Uterus (tissue), 4 donors: ENCODE results near the gene UBAP2. TPM values are rescaled to one million over a fixed set of nuclear protein-coding genes. Genes with fewer than 3 reads are reported as not detected.

Experiments used
- DNase-seq, 2 donors: peaks; one replicate each; pipeline ENCODE4 v3.0.0-alpha.2; 2019 to 2020
- H3K27ac ChIP-seq, 2 donors: fragments of 200-600 bp; sonication (generic); 1 replicate in 1 of 2; 2 replicates in 1 of 2; pipeline ENCODE4 v1.5.1; 2016 to 2018
- H3K27me3 ChIP-seq, 2 donors: fragments of 200-600 bp; sonication (generic); one replicate each; pipeline ENCODE4 v1.5.1; 2018 to 2019; ENCODE audit warnings: control low read depth in 1 of 2
- H3K36me3 ChIP-seq, 2 donors: fragments of 200-600 bp; sonication (generic); one replicate each; pipeline ENCODE4 v1.5.1; 2019; ENCODE audit warnings: control low read depth in 1 of 2
- H3K4me1 ChIP-seq, 2 donors: fragments of 200-600 bp; sonication (generic); one replicate each; pipeline ENCODE4 v1.5.1; 2018 to 2019; ENCODE audit warnings: control low read depth in 1 of 2
- H3K4me3 ChIP-seq, 2 donors: fragments of 200-600 bp; sonication (generic); 1 replicate in 1 of 2; 2 replicates in 1 of 2; pipeline ENCODE4 v1.5.1; 2018 to 2019; ENCODE audit warnings: mild to moderate bottlenecking in 1 of 2
- H3K9me3 ChIP-seq, 2 donors: fragments of 200-600 bp; sonication (generic); one replicate each; pipeline ENCODE4 v1.5.1; 2019; ENCODE audit warnings: control low read depth in 1 of 2
- POLR2A ChIP-seq, 2 donors: fragments of 450-650 bp; IDR thresholded peaks; one replicate each; pipeline ENCODE4 v1.6.1; 2016; ENCODE audit warnings: antibody characterized with exemption in 2 of 2, mild to moderate bottlenecking in 1 of 2, moderate library complexity in 1 of 2
- intact Hi-C: fragments of 100-400 bp; cut with DNase I; formaldehyde crosslinking; loops from one replicate; pipeline ENCODE4 v1.15.1; 2023; ENCODE audit warnings: low total_unique reads
- total RNA-seq, 4 donors: library from RNA; depleted of rRNA in 3 of 4; stranded (reverse); fragments of >200 nt in 3 of 4; gene quantifications; one replicate each; pipeline versions ENCODE4 v1.1.0 to v1.2.4, GENCODE V29; 2014 to 2023
- TF ChIP-seq, protein P1 (sequence below), 4 experiments: fragments of 200-600 bp in 2 of 4; fragments of 450-650 bp in 2 of 4; sonication (generic) in 2 of 4; IDR thresholded peaks; one replicate each; pipeline ENCODE4 v1.5.1; 2016 to 2019; ENCODE audit warnings: antibody characterized with exemption in 4 of 4, mild to moderate bottlenecking in 2 of 4, moderate library complexity in 1 of 4
- donor health status: DM: yes; HTN: yes; CAD: no.

The UBAP2 gene
- total RNA-seq, 4 donors from 2014 or later, result 9.2 to 110 (median 51.3) TPM

DNA sequence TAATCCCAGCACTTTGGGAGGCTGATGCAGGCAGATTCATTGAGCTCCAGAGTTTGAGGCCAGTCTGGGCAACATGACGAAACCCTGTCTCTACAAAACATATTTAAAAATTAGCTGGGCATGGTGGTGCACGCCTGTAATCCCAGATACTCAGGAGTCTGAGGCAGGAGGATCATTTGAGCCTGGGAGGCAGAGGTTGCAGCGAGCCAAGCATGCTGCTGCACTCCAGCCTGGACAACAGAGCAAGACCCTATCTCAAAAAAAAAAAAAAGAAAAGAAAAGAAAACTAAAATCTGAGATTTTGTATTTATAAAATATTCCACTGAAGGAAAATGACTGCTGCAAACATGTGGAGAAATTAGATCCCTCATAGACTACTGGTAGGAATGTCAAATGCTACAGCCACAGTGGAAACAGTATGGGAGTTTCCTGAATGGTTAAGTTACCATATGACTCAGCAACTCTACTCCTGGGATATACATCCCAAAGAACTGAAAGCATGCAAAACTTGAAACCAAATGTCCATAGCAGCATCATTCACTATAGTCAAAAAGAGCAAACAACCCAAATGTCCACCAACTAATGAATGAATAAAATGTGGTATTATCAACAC, 106.1 kb downstream of the UBAP2 start:
- no peaks in the 10 kb centered on the region for H3K36me3 ChIP-seq
- H3K27me3 ChIP-seq, result no peaks in the 10 kb centered on the region
- TF ChIP-seq, protein P1, sequence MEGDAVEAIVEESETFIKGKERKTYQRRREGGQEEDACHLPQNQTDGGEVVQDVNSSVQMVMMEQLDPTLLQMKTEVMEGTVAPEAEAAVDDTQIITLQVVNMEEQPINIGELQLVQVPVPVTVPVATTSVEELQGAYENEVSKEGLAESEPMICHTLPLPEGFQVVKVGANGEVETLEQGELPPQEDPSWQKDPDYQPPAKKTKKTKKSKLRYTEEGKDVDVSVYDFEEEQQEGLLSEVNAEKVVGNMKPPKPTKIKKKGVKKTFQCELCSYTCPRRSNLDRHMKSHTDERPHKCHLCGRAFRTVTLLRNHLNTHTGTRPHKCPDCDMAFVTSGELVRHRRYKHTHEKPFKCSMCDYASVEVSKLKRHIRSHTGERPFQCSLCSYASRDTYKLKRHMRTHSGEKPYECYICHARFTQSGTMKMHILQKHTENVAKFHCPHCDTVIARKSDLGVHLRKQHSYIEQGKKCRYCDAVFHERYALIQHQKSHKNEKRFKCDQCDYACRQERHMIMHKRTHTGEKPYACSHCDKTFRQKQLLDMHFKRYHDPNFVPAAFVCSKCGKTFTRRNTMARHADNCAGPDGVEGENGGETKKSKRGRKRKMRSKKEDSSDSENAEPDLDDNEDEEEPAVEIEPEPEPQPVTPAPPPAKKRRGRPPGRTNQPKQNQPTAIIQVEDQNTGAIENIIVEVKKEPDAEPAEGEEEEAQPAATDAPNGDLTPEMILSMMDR (IDR thresholded peaks at IDR 0.05), result no peak
- no peak for TF ChIP-seq POLR2A (IDR thresholded peaks at IDR 0.05)
- H3K27ac ChIP-seq, result no peak overlapping the region
- no peak overlapping the region for H3K4me3 ChIP-seq
- intact Hi-C loops, result no loop called here
- no peak for DNase-seq
- H3K9me3 ChIP-seq, result no peaks in the 10 kb centered on the region
- no peaks in the 10 kb centered on the region for H3K4me1 ChIP-seq

DNA sequence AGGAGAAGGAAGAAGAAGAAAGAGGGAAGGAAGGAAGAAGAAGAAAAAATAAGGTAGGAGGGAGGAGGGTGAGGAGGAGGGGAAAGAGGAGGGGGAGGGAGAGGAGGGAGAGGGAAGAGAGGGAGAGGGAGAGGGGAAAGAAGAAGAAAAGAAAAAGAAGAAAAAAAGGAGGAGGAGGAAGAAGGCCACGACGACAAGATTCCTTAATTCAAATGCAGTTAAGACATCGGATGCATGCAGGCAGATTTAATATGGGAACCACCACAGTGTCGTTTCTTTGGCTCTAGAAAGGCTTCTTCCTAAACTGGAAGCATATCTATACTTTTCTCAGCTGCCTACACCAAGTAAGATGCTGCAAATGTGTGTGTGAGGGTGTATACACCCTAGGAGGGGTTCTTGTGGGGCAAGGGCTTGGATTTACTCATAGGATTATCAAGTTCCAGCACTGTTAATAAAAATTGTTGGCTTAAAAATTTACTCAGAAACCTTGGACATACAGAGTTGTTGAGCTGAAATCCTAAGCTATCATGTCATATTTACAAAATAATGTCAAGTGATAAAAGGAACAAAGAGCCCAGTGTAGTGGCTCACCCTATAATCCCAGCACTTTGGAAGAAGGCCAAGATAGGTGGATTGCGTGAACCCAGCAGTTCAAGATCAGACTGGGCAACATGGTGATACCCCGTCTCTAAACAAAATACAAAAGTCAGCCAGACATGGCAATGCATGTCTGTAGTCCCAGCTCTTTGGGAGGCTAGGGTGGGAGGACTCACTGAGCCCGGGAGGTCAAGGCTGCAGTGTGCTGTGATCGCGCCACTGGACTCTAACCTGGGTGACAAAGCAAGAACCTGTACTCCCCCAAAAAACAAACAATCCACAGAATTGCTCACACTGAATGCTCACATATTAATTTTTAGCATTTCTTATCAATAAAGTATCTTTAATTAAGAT, 108.5 kb downstream of the UBAP2 start:
- Histone ChIP-seq H3K27me3 (no peaks in the 10 kb centered on the region), H3K4me1 (no peaks in the 10 kb centered on the region), H3K27ac (no peak overlapping the region), H3K36me3 (no peaks in the 10 kb centered on the region), H3K4me3 (no peak overlapping the region), H3K9me3 (no peaks in the 10 kb centered on the region)
- TF ChIP-seq, protein P1 (IDR thresholded peaks at IDR 0.05), result no peak
- TF ChIP-seq POLR2A (IDR thresholded peaks at IDR 0.05), result no peak
- intact Hi-C loops, result no loop called here
- no peak for DNase-seq

DNA sequence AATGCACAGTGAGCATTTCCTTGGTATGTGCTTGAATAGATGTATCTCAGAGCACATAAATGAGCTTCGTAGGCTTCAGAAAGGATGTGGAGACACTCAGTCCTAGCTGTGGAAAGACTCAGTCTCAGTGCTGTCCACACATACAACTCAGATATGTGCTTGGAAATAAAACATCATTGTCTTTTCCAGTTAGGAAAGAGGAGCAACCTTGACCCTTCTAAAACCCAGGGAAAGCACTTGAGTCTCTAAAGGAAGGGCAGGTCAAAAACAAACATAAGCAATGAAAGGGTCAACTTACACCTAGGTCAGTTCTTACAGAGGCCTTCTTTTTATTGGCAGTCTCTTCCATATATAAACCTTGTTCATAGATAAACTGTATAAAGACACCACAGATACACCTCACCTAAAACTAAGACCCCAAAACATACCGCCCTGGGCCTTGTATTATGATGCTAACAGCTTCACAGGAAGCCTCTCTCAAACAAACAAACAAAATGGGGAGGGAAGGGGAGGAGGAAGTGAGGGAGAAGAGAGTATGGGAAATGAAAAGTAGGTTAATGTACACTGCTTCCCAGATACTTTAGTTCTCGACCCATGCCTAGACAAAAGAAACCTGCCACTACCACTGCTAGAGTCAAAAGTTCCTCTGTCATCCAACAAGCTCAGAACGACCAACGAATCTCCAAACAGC, 114.4 kb downstream of the UBAP2 start:
- TF ChIP-seq, protein P1 (IDR thresholded peaks at IDR 0.05), result no peak
- no peak for TF ChIP-seq POLR2A (IDR thresholded peaks at IDR 0.05)
- no peaks in the 10 kb centered on the region for H3K9me3 ChIP-seq
- DNase-seq, result no peak

DNA sequence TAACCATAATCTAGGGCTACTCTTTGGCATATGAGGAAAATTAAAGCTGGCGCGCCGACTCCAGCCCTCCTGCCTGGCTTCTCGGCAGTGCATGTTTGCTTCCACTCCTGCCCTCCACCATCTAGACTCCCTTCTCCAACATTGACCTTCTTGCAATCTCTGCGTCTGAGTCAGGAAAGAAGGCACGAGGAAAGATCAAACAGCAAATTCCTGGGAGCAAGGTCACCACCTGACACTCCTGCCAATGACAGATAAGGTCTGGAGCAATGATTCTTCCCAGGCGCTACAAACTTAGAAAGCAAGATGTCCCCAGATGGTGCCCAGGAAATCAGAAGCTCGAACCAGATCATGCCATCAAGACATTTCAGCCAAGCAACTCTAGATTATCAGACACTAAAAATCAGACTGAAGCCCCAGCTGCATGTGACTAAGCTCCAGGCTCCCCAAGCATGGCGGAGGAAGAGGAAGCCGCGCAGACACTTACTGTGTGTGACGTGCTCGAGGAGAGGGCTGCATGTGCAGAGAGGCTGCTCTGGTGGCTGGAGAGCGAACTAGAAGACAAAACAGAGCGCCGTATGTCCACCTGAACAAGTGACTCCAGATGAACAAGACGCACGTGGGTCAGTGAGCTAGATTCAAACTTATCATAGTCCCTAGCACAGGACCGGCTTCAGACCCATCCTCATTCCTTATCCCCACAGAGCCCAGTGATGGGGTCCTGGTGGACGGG, 116.4 kb downstream of the UBAP2 start:
- intact Hi-C loops, result no loop called here
- Histone ChIP-seq H3K27ac (no peak overlapping the region), H3K27me3 (no peaks in the 10 kb centered on the region), H3K9me3 (no peaks in the 10 kb centered on the region), H3K36me3 (no peaks in the 10 kb centered on the region), H3K4me3 (no peak overlapping the region), H3K4me1 (no peaks in the 10 kb centered on the region)
- no peak for TF ChIP-seq POLR2A (IDR thresholded peaks at IDR 0.05)
- TF ChIP-seq, protein P1 (IDR thresholded peaks at IDR 0.05), result no peak
- DNase-seq, result no peak

More for the DNA sequence above, 114.4 kb downstream of the UBAP2 start:
- Histone ChIP-seq H3K27me3 (no peaks in the 10 kb centered on the region), H3K4me3 (no peak overlapping the region), H3K4me1 (no peaks in the 10 kb centered on the region), H3K36me3 (no peaks in the 10 kb centered on the region), H3K27ac (no peak overlapping the region)
- intact Hi-C loops, result no loop called here
